Activated T-cell treated with anti-CD3 and anti-CD28 coated beads for 4 hours (primary cell): Measurements from ENCODE around the gene BTC.
"Not testable (repeated sequence)": the region's sequence is repeated elsewhere in the genome, so short reads cannot be mapped to it uniquely, and the experiment has no call there.

Experiments
- DNase-seq: peaks from one replicate; pipeline ENCODE4 v3.0.0-alpha.2; 2020

Gene BTC

DNA sequence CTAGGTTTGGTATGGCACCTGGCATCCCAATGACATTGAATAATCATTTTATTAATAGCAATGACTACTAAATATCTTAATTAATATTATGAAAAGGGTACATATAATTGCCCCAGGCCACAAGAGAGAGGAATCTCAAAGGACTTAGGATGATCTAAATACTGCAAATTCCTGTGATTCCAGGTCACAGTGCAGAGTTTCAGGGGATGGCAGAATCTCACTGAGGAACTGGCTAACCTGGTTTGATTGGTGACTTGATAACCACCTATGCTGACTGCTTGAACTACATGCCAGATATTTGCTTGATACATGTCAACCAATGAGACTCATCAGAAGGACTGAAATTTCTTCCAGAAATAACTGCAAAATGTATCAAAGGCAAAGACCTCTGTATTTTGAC lies 37.2 kb downstream of the BTC start:
- DNase-seq: no peak

DNA sequence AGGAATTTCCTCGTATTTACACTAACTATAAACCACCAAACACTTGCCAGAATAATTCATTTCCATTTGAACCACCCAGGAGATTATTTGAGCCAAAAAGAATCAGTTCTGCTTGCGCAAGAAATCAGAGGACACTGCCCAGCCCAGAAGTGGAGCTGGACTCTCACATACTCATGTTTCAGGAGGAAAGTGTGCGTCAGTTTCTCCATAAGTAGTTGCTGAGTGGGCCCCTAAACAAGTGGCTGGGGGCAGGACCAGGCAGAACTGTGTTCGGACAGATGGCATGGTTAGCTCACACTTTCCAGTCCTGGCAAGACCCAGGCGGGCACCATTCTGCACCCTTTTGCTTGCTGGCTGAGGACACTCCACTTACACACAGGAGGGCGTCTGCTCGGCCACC lies 38.8 kb downstream of the BTC start:
- DNase-seq: no peak

DNA sequence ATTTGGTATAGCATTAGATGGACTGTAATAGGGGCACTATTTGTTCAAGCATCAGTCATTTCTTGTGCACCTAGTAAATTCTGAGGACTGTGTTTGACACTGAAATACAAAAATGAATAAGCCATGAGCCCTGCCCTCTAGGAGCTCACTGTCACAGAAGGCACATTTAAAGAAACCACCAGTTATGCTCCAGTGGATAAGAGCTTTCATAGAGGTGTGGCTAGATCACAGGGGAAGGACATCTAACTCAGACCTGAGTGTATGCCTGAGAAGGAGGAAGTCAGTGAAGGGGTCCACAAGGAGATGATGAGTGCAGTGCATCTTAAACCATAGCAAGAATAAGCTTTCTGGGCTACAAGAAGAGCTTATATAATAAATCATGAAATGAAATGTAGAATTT lies 40.1 kb downstream of the BTC start:
- DNase-seq: no peak

DNA sequence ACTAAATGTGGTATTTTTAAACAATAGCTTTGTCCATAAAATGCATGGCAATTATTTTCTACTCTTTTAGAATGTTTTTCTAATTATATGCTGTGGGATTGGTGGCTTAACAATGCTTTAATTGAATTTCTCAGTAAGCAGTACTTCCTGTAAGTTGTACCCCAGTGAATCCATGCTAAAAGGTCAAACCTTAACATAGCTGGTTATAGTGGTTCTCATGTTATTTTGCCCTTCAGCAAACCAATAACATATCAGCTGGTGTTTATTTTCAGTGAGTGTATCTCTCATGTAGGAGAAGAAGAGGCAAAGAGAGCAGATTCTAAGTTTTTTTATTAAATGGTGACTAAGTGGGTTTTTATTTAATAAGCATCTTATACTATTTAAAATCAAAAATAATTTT lies 41.5 kb downstream of the BTC start:
- no peak for DNase-seq

DNA sequence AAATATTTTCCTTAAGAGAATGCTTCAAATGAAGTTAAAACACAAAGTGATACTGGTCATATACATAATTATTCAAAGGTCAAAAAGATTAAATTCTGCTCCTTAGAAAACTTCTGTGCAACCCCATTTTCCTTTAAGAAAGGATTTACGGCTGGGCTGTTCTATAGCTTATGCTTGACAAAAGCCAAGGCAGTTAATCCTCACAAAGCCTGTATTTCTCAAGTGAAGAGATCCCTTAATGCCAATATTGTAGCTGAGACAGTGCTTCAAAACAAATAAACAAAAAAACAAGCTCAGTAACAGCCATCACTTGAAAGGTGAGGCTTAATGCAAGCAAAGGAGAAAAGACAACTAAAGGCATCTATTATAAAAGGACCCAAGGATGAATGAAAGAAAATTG lies 42.5 kb downstream of the BTC start:
- DNase-seq: no peak

DNA sequence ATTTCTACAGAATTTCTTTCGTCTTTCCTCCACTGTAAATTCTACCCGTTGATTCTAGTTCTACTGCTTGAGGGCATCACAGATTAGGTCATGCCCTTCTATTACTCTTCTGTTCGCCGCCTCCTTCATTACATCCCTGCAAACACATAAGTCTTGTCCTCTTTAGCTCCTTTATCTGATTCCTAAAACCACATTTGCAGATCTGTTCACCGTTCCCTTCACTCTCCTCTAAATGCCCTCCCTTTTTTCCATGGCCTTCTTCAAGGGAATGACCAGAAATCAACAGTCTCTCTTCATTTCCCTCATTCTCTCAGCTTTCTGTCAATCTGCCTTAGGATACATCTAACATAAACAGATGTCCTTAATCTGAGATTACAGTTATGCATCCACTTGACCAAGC lies 43.1 kb downstream of the BTC start:
- DNase-seq: no peak

DNA sequence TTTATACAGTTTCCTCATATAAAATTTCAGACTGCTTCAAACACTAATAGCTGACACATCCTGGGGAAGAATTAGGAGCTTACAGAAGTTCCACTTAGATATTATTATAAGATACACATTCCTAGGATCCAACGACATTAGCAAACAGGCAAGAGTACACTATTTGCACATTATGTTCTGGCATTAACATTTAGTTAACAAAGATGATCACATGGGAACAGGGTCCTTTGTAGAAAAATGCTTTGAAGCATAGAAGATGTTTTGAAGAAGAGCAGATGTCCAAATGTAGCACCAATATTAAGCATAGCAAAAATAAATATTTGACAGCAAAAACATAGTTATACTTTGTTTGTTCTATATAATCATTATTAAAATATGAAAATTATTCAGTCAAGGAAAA lies 52.1 kb downstream of the BTC start:
- DNase-seq: no peak

DNA sequence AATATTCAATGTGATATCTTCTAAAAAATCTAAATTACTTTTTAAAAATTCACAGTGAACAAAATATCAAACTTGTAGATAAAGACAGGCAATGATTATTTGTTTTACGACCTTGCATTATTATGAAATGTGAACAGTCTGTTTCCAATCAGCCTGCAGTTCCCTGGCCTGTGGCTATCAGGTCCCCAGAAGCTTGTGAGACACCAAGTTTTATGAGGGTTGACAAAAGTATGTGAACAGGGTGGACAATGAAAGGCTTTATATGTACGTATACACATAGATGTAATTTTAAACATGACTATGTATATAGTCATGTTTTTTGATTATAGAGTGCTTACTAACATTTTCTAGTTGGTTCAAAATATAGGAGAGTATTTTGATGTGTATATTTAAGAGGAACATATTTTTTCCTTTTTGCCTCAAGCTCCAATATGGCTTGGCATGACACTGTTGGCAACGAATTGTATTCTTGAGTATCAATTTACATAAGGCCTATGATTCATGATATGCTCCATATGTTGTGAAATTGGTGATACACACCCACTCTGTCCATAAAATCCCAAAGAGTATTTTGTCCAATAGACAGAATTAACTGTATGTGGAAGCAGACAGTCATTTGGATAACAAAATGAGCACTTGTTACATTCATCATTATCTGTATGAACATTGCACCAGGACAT lies 55.7 kb downstream of the BTC start:
- DNase-seq: no peak

DNA sequence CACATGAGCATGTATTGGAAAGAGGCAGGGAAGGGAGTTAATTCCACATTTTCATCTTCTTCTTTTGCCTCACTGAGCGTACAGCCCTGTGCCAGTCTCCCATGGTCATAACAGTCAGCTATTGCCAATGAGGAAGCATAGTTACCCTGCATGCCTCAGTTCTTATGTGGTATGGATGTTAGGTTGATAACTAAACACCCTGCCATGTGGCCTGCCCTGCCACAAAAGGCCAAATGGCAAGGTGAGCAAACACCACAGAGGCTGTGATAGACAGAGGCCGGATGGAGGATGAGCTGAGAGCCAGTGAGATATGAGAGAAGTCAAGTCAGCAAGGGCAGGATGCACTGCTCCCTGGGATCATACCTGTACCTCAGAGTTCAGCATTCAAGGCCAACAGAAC lies 59.3 kb downstream of the BTC start:
- DNase-seq: no peak

DNA sequence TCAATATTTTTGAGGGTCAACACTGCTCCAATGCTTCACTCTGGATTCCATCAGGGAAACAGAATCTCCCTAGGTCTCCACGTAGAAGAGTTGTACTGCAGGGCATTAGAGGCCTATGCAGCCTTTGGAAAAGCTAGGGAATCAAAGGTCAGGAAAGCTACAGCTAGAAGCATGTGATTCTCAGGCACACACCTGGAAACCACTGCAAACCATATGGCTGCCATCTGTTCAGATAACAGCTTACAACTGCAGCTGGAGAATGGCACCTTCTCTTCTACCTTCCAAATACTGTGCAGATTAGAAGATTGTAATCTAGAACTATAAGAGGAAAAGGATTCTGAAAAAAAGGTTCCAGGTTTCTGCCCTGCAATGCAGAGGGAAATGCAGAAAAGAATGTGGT lies 60.6 kb downstream of the BTC start:
- no peak for DNase-seq

DNA sequence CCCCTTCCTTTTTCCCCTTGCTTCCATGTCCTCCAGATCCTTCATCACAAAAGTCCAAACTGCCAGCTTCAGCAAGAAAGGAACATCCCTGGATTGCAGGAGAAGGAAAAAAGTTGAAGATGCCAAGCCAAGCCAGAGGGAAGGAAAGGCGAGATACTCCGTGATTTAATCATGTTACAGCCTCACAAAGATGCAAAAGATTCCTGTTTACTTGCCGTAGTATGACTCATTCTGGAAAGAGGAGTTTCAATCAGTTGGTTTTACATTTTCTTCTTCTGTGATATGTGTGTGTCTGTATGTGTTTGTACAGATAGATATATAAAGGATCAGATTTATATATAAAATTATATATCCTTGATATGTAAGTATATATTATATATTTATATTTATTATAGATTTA lies 69.3 kb downstream of the BTC start:
- no peak for DNase-seq

DNA sequence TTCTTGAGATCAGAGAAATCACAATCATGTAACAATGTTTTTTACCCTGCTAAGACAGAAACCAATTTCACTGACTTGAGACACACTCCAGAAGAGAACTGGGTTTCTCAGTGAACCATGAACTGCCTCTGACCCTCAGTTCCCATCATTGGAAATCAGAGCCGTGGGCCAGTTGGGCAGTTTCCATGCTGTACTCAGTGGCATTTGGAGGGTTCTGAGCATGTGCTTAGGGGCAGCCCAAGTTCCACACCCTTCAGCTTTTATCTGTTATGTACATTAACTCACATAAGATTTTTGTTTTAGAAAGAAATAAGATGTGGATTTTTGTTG lies 77.9 kb downstream of the BTC start:
- no peak for DNase-seq

DNA sequence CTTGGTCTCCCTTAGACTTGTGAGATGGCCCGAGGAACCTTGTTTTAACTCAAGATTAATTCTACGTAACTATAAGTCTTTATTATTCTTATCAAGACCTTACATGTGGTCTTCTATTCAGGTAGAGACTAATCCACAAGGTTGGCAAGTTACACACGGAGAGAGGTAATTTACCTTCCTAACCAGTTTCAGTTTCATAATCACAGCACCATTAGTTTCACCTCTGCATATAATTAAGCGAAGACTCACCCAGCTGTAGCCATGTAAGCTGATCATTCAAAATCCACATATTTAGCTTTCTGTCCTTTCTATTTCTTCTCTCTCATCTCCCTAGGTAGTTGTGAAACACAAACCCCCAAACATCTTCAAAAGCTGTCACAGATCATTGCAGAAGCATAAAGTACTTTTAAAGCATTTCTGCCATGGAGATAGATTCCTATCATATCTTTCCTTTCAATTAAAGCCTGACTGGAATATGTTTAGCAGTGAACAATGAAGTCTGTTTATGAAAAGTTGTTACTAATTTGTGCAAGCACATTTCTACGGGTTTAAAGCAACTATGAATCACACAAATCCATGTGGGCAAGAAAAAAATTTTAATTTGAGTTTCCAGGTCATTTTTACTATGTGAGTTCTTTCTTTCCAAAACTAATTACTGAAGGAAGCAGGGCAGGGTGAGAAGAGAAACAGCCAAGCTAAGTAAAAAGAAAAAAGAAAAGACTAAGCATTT lies 78.5 kb downstream of the BTC start:
- DNase-seq: no peak

DNA sequence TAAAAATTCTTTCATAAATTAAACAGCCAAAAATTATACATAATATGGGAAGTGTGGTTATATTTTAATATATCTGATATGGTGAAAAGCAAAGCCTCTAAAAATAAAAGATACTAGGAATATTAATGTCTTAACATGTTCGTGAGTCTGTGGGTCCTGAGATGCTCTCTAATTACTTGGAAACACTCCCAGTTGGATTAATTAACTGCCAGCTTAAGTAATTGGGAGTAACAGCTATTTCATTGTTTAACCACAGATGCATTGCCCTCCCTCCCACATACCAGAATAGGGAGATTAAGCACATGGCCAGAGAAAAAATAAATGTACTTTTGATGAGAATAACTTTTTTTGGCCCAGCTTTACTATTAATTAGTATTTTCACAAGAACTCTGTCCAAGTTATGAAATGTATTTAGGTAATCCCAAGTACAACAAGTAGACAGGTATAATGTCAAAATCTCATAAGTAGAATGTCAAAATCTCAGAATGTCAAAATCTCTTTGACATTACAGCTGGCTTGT lies 79.7 kb downstream of the BTC start:
- no peak for DNase-seq

DNA sequence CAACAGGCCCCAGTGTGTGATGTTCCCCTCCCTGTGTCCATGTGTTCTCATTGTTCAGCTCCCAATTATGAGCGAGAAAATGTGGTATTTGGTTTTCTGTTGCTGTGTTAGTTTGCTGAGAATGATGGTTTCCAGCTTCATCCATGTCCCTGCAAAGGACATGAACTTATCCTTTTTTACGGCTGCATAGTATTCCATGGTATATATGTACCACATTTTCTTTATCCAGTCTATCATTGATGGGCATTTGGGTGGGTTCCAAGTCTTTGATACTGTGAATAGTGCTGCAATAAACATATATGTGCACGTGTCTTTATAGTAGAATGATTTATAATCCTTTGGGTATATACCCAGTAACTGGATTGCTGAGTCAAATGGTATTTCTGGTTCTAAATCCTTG lies 86.2 kb downstream of the BTC start:
- not testable (repeated sequence) for DNase-seq
